ENCODE measurements around the gene TMEM174. TPM values are rescaled to one million over a fixed set of nuclear protein-coding genes. Genes with fewer than 3 reads are reported as not detected.

TMEM174 gene
- total RNA-seq, 1 donor from 2014 or later, result not detected

DNA sequence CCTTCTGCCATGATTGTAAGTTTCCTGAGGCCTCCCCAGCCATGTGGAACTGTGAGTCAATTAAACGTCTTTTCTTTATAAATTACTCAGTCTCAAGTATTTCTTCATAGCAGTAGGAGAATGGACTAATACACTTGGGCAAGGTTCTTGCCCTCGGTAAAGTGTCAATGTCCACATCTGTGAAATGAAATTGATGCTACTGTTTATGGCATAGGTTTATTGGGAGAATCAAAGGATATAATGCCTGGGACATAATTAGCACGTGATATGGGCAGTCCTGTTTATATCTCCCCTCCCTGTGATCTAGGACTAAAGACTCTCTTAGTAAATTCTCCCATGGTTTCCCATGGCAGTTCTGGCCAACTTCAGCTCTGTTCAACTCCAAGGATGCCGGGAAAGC lies 19.4 kb downstream of the TMEM174 start:
- Mint-ChIP-seq H3K4me3 (ENCODE audit: low read depth) (no peak overlapping the region), H3K9me3 (ENCODE audit: low read depth) (no peaks in the 10 kb centered on the region), H3K4me1 (ENCODE audit: low read depth) (peaks cover 7% of the 10 kb centered on the region), H3K27me3 (peaks cover 19% of the 10 kb centered on the region), H3K36me3 (ENCODE audit: insufficient read depth) (no peaks in the 10 kb centered on the region), H3K27ac (no peak overlapping the region)
- TF ChIP-seq, protein P1, sequence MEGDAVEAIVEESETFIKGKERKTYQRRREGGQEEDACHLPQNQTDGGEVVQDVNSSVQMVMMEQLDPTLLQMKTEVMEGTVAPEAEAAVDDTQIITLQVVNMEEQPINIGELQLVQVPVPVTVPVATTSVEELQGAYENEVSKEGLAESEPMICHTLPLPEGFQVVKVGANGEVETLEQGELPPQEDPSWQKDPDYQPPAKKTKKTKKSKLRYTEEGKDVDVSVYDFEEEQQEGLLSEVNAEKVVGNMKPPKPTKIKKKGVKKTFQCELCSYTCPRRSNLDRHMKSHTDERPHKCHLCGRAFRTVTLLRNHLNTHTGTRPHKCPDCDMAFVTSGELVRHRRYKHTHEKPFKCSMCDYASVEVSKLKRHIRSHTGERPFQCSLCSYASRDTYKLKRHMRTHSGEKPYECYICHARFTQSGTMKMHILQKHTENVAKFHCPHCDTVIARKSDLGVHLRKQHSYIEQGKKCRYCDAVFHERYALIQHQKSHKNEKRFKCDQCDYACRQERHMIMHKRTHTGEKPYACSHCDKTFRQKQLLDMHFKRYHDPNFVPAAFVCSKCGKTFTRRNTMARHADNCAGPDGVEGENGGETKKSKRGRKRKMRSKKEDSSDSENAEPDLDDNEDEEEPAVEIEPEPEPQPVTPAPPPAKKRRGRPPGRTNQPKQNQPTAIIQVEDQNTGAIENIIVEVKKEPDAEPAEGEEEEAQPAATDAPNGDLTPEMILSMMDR (IDR thresholded peaks at IDR 0.05; ENCODE audit: unreplicated experiment), result no peak
- DNase-seq (ENCODE audit: low spot score, unreplicated experiment), result no peak

DNA sequence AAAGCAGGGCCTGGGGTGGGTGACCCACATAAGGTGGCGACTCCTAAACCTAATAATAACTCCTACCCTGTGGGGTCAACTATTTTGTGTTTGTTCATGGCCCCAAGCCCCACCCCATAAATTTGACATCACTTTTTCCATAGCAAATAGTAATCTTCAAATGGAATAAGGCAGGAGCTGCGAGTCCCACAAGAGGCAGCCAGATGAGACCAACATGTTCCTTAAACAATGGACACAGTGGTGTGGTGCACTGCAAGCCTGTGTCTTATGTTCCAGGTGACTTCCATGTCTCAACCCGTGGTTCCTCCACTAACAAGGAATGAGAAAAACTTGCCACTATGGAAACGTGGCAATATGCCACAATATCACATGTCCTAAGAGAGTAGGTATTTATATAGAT lies 20.6 kb downstream of the TMEM174 start:
- no peak overlapping the region for H3K27ac Mint-ChIP-seq
- peaks cover 7% of the 10 kb centered on the region for H3K4me1 Mint-ChIP-seq (ENCODE audit: low read depth)
- H3K9me3 Mint-ChIP-seq (ENCODE audit: low read depth), result no peaks in the 10 kb centered on the region
- H3K4me3 Mint-ChIP-seq (ENCODE audit: low read depth), result no peak overlapping the region
- DNase-seq (ENCODE audit: low spot score, unreplicated experiment), result no peak
- TF ChIP-seq, protein P1 (IDR thresholded peaks at IDR 0.05; ENCODE audit: unreplicated experiment), result no peak
- no peaks in the 10 kb centered on the region for H3K36me3 Mint-ChIP-seq (ENCODE audit: insufficient read depth)
- H3K27me3 Mint-ChIP-seq, result peaks cover 22% of the 10 kb centered on the region

GRCh38 chr5:73196201-73196600 lies 23.2 kb downstream of the TMEM174 start:
- Mint-ChIP-seq H3K4me1 (ENCODE audit: low read depth) (no peaks in the 10 kb centered on the region), H3K36me3 (ENCODE audit: insufficient read depth) (no peaks in the 10 kb centered on the region), H3K27ac (no peak overlapping the region), H3K9me3 (ENCODE audit: low read depth) (no peaks in the 10 kb centered on the region), H3K27me3 (peaks cover 42% of the 10 kb centered on the region), H3K4me3 (ENCODE audit: low read depth) (no peak overlapping the region)
- TF ChIP-seq, protein P1 (IDR thresholded peaks at IDR 0.05; ENCODE audit: unreplicated experiment), result no peak
- no peak for DNase-seq (ENCODE audit: low spot score, unreplicated experiment)

- TF ChIP-seq, protein P1 (IDR thresholded peaks at IDR 0.05; ENCODE audit: unreplicated experiment), result no peak
- Mint-ChIP-seq H3K36me3 (ENCODE audit: insufficient read depth) (no peaks in the 10 kb centered on the region), H3K9me3 (ENCODE audit: low read depth) (no peaks in the 10 kb centered on the region), H3K4me3 (ENCODE audit: low read depth) (no peak overlapping the region), H3K27ac (no peak overlapping the region), H3K27me3 (peaks cover 49% of the 10 kb centered on the region), H3K4me1 (ENCODE audit: low read depth) (no peaks in the 10 kb centered on the region)
- DNase-seq (ENCODE audit: low spot score, unreplicated experiment), result no peak
Measured at GRCh38 chr5:73197637-73198257, 24.8 kb downstream of the TMEM174 start.

GRCh38 chr5:73198833-73199592 lies 26.0 kb downstream of the TMEM174 start:
- peaks cover 49% of the 10 kb centered on the region for H3K27me3 Mint-ChIP-seq
- no peak for DNase-seq (ENCODE audit: low spot score, unreplicated experiment)
- no peaks in the 10 kb centered on the region for H3K36me3 Mint-ChIP-seq (ENCODE audit: insufficient read depth)
- no peak overlapping the region for H3K4me3 Mint-ChIP-seq (ENCODE audit: low read depth)
- no peaks in the 10 kb centered on the region for H3K9me3 Mint-ChIP-seq (ENCODE audit: low read depth)
- TF ChIP-seq, protein P1 (IDR thresholded peaks at IDR 0.05; ENCODE audit: unreplicated experiment), result no peak
- H3K27ac Mint-ChIP-seq, result no peak overlapping the region
- peaks cover 2% of the 10 kb centered on the region for H3K4me1 Mint-ChIP-seq (ENCODE audit: low read depth)

Data from progenitor cell of endocrine pancreas (in vitro differentiated cells).